HG03103 (cell line): ENCODE data around the gene GSTO1.

ENCODE experiments used
- ATAC-seq: cut with Tn5 transposase; IDR thresholded peaks from one replicate; pipeline ENCODE4 v1.9.1; 2021; ENCODE audit warnings: low read depth; ENCODE audit not compliant: unreplicated experiment

The GSTO1 gene

GRCh38 chr10:104273899-104274575 is 19.3 kb downstream of the GSTO1 start:
- no peak for ATAC-seq

GRCh38 chr10:104274762-104275721 is 20.4 kb downstream of the GSTO1 start:
- ATAC-seq, result peak; percentile 75

- ATAC-seq, result no peak
Measured at GRCh38 chr10:104276192-104276591, 21.5 kb downstream of the GSTO1 start.

- ATAC-seq, result no peak
Measured at GRCh38 chr10:104277785-104278184, 23.1 kb downstream of the GSTO1 start.

- no peak for ATAC-seq
Measured at GRCh38 chr10:104279550-104280259, 25.0 kb downstream of the GSTO1 start.

GRCh38 chr10:104281694-104282093 is 27.0 kb downstream of the GSTO1 start:
- no peak for ATAC-seq

- ATAC-seq, result no peak
Measured at GRCh38 chr10:104284846-104285245, 30.2 kb downstream of the GSTO1 start.

GRCh38 chr10:104286939-104287338 is 32.2 kb downstream of the GSTO1 start:
- no peak for ATAC-seq

- no peak for ATAC-seq
Measured at GRCh38 chr10:104288355-104288754, 33.7 kb downstream of the GSTO1 start.

- ATAC-seq, result peak; percentile 99
Measured at GRCh38 chr10:104291439-104291951, 36.8 kb downstream of the GSTO1 start.

- ATAC-seq, result no peak
Measured at GRCh38 chr10:104293011-104293410, 38.3 kb downstream of the GSTO1 start.

- ATAC-seq, result no peak
Measured at GRCh38 chr10:104293781-104294321, 39.2 kb downstream of the GSTO1 start.

GRCh38 chr10:104296687-104297436 is 42.2 kb downstream of the GSTO1 start:
- no peak for ATAC-seq

GRCh38 chr10:104297697-104298660 is 43.3 kb downstream of the GSTO1 start:
- no peak for ATAC-seq

GRCh38 chr10:104299031-104299904 is 44.6 kb downstream of the GSTO1 start:
- no peak for ATAC-seq

GRCh38 chr10:104300002-104300735 is 45.5 kb downstream of the GSTO1 start:
- ATAC-seq, result no peak

- ATAC-seq, result no peak
Measured at GRCh38 chr10:104300736-104301292, 46.1 kb downstream of the GSTO1 start.
